HG03045 (cell line): Measurements from ENCODE around the gene PRMT9.

Experiments used
- ATAC-seq: cut with Tn5 transposase; IDR thresholded peaks from one replicate; pipeline ENCODE4 v1.9.1; 2021; ENCODE audit warnings: mild to moderate bottlenecking, moderate library complexity; ENCODE audit not compliant: unreplicated experiment

Gene PRMT9

GRCh38 chr4:147682755-147683154 lies 1.2 kb downstream of the PRMT9 start:
- ATAC-seq, result no peak

DNA sequence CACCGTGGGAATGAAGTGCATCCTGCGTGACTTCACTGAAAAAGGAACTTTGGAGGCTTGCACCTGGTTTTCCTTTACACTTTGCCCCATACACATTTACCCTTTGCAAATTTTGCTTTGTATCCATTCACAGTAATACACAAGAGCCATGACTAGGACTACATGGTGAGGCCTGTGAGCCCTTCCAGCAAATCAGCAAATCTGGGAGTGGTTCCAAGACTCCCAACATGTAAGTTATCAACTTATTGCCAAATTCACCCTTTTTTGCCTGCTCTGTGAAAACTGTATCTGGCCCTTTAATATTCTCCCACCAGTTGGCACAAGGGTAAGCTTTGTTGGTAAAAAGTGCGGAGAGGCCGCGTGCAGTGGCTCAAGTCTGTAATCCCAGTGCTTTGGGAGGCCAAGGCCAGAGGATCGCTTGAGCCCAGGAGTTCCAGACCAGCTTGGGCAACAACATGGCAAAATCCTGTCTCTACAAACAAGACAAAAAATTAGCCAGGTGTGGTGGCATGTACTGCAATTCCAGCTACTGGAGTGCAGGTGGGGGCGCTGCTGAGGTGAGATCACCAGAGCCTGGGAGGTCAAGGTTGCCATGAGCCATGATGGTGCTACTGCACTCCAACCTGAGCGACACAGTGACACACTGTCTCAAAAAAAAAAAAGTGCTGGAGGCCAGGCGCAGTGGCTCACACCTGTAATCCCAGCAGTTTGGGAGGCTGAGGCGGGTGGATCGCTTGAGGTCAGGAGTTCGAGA lies 5.0 kb downstream of the PRMT9 start:
- no peak for ATAC-seq

- ATAC-seq, result no peak
Measured at GRCh38 chr4:147678106-147678505, 5.9 kb downstream of the PRMT9 start.

DNA sequence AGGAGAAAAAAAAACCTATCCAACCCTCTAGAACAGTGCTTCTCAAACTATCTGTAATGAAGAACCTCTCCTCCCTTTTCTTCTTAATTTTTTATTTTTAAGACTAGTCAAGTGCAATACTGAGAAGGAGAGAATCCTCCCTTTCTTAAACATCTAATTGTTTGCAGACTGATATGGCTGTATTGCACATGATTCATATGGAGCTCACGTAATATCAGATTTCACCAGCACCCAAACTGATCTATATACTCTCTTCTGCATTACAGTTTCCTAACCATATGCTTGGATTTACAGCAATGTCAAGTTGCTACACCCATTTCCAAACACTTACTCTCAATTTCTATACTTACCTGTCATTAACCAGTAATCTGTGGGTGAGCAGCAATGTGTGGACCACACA lies 9.5 kb downstream of the PRMT9 start:
- ATAC-seq, result no peak

- ATAC-seq, result no peak
Measured at GRCh38 chr4:147674073-147674472, 9.9 kb downstream of the PRMT9 start.

- ATAC-seq, result no peak
Measured at GRCh38 chr4:147658501-147658900, 25.5 kb downstream of the PRMT9 start.

- no peak for ATAC-seq
Measured at GRCh38 chr4:147655639-147656038, 28.3 kb downstream of the PRMT9 start.

DNA sequence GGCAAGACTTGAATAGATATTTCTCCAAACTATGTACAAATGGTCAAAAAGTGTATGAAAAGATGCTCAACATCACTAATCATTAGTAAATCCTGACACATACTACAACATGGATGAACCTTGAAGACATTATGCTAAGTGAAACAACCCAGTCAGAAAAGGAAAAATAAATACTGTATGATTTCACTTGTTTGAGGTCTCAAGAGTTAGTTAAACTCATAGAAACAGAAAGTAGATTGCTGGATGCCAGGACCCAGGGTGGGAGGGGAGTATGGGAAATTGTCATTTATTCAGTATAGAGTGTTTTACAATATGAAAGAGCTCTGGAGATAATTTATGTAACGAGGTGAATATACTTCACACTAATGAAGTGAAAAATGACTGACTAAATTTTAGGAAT lies 32.4 kb downstream of the PRMT9 start:
- peak; percentile 50 for ATAC-seq

- ATAC-seq, result no peak
Measured at GRCh38 chr4:147648656-147649055, 35.3 kb downstream of the PRMT9 start.

DNA sequence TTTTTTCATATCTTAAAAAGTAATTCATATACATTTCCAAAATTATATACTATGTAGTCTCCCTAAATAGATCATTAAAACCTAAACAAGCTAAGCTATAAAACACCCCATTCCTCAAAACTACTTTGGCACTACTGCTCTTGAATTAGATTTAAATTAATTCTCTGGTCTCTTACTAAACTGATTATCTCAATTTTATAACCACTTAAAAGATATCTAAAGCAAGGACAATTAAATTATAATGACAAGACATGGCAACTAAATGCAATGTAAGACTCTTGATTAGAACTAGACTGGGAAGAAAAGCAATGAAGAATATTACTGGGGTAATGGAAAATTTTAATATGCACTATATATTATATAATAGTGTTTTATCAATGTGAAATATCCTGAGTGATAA lies 38.9 kb downstream of the PRMT9 start:
- no peak for ATAC-seq

GRCh38 chr4:147644471-147644870 lies 39.5 kb downstream of the PRMT9 start:
- ATAC-seq, result no peak

DNA sequence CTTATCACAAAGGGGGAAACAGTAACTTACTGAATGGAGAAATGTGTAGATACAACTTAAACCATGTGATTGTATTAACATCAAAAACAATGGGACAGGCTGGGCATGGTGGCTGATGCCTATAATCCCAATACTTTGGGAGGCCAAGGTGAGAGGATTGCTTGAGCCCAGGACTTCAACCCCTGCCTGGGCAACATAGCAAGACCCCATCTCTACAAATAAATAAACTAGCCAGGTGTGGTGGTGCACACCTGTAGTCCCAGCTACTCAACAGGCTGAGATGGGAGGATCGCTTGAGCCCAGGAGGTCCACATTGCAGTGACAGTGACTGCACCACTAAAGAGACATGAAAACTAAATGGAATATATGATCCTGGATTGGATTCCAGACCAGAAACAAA lies 40.3 kb downstream of the PRMT9 start:
- ATAC-seq, result no peak

- ATAC-seq, result no peak
Measured at GRCh38 chr4:147640331-147640730, 43.6 kb downstream of the PRMT9 start.

DNA sequence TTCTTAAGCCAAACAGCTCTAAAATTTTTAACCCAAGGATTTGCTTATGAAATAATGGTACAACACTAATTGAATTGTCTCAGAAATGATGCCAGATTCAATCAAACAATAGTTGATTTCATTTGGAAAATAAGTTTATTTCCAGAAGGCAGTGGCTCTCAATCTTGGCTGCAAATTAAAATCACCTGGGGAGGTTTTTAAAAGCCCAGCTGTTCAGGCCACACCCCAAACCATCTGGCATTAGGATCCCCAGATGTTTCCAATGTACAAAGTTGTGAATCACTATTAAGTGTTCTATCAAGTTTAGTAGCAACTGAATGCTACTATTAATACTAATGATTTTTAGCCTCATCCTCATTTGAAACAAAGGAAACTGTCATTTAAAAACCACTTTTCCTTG lies 44.6 kb downstream of the PRMT9 start:
- no peak for ATAC-seq

DNA sequence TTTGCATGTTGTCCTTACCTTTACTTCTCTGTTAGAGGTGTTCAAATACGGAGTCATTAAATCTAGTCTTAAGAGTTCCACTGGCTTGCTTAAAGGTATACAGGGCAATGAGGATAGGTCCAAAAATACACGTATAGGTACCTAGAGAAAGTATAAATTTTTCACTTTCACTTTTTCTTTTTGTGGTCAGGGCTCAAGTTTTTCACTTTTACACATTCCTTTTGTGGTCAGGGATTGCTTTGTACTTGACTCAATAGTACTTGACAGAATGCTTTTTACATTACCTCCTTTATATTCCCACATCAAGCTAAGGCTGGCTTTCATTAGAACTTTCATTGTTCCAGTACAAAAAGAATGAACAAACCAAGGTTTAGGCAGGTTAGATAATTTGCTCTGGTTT lies 45.0 kb downstream of the PRMT9 start:
- no peak for ATAC-seq

DNA sequence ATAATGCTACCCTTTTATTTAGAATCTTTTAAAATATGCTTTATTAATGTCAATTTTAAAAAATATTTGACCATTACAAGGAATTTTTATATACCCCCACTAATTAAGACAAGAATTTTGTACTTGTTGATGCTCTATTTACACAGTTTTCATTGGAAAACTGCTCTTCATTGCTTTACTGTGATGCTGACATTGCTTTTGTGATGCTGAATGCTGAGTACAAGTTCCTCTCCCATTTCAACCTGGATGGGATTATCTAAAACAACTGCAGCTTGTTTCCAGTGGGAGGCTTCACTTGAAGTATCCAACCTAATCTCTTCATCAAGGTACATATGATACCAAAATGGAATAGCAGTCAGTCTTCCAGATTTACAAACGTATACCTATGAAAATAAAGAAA lies 45.6 kb downstream of the PRMT9 start:
- ATAC-seq, result no peak

DNA sequence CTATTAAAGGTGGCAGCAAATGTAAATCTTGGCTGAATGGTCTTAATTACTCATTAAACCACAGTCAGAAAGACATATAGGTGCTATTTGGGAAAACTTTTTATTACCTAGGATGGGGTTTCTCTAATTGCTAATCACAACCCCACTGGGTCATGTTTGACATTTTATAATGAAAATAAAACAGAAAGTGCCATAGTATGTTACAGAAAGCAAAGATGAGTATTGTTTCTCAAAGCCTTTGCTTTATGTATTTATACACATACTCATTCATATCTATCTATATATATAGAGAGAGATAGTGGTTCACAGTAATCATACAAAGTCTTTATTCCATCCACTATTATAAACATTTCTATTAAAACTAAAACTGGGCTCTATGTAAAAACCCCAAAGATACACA lies 48.6 kb downstream of the PRMT9 start:
- ATAC-seq, result no peak

DNA sequence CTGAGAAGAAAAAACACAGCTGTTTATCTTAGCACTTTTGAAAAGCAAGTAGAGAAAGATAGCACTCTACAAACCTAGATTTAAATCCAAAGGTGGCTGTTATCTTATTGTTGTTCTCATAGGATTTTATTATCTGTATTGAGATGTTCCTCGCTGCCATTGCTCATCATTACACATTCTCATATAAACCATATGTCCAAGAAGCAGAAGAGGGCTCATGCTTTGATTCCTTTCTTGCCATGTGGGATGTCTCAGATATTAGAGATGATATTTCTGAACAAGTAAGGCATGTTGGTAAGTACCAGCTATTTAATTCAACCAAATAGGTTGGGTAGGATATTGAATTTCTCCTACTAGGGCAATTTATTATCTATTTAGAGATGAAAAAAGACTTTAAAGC lies 50.3 kb downstream of the PRMT9 start:
- no peak for ATAC-seq

DNA sequence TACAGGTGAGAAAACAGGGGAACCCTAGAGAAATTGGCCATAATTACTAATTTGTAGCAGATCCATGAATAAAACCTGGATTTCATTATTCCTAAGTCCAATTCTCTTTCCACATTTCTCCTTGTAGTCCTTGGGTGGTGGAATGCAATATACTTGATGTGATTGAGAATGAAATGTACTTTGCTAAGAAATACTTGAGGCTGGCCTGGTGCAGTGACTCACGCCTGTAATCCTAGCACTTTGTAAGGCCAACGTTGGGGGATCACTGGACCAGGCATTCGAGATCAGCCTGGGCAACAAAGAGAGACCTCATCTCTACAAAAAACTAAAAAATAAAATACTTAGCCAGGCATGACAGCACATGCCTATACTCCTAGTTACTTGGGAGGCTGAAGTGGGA lies 50.9 kb downstream of the PRMT9 start:
- ATAC-seq, result no peak

DNA sequence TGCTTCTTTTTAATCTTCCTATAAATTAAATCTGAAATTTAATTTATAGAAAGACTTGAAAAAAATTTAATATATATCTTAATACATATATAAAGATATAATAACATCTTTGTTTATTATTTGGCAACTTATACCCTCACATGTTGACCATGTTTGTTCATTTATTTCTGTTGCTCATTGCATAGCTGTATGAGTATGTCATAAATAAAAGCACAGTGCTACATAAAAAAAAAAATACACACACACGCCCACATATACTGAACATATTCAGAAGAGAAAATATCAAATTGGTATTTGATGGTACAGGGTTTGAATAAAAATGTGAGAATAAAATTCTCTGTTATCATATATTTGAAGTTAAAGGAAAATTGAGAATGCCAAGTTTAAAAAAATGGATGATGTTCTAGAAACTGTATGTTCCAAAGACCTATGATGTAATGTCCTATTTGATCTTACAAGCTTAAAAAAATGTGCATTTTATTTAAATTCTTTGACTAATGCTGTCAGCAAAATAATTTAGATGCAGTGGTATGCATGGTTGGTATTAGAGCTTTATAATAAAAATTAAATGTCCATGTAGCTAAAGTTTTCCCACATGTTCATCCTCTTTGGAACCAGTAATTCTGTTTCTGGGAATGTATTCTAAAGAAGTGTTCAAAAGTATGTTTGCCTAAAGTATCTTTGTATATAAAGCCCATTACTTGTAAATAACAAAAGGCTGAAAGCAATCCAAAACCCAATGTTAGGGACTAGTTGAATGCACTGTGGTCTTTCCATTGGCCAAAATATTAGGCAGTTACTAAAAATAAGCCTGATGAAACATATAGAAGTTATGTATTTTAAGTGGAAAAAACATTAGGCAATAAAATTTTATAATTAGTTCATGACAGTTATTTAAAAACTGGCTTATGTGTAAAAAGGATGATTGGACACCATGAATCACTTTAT lies 53.9 kb downstream of the PRMT9 start:
- ATAC-seq, result no peak

DNA sequence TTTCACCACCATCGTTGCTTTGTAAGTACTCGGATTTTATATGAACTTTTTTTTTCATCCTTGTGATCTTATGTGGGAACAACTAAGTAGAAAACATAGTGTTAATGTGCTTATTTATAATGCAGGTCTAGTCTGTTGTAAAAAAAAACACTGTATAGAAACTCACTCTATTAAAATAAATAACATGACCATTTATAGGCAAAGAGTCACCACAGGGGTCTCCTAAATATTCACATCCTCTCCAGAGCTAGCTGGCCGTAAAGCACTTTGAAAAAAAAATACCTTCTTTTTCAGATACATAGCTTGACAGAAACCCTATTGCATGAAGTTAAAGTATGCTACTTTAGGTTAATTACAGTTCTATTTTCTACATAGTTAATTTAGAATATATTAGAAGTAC lies 55.5 kb downstream of the PRMT9 start:
- no peak for ATAC-seq

DNA sequence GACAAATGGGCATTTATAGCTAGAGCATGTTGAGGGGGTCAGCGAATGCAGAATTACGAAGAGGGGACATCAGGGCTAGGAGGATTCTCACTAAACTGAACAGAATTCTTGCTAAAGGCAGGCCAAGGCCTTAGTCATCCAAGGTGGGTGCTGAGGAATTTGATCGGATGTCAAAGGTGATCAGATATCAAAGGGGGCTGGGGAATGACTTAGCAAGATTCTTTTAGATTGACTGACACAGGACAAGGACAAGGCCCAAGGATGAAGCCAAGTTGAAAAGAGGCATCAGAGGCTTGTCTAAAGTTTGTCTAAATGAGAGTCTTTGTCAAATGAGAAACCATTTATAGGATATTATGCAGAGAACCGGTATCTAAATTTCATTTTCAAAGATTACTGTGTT lies 57.1 kb downstream of the PRMT9 start:
- ATAC-seq, result no peak
